IPS-20b (cell line): ENCODE results near the gene NCAPH2.

Source experiments
- H3K27ac ChIP-seq: one replicate; pipeline ENCODE4 v1.5.1; 2013; ENCODE audit warnings: low read length
- H3K27me3 ChIP-seq: 2 replicates; pipeline ENCODE4 v1.6.1; 2013; ENCODE audit warnings: mild to moderate bottlenecking, low read length, inconsistent platforms; ENCODE audit not compliant: insufficient read depth
- H3K36me3 ChIP-seq: 2 replicates; pipeline ENCODE4 v1.6.1; 2013; ENCODE audit warnings: low read depth, mild to moderate bottlenecking, inconsistent platforms, low read length, moderate library complexity; ENCODE audit not compliant: insufficient read depth
- H3K4me1 ChIP-seq: 2 replicates; pipeline ENCODE4 v1.6.1; 2013; ENCODE audit warnings: mild to moderate bottlenecking, control low read depth, inconsistent platforms, low read length, moderate library complexity; ENCODE audit not compliant: insufficient read depth
- H3K4me3 ChIP-seq: 2 replicates; pipeline ENCODE4 v1.5.1; 2013; ENCODE audit warnings: mild to moderate bottlenecking, low read length, inconsistent platforms
- H3K9ac ChIP-seq: 2 replicates; pipeline ENCODE4 v1.6.1; 2013; ENCODE audit warnings: low read depth, mild to moderate bottlenecking, inconsistent platforms, low read length, moderate library complexity
- H3K9me3 ChIP-seq: 2 replicates; pipeline ENCODE4 v1.6.1; 2013; ENCODE audit warnings: mild to moderate bottlenecking, low read depth, low read length, inconsistent platforms; ENCODE audit not compliant: insufficient read depth

NCAPH2 gene

DNA sequence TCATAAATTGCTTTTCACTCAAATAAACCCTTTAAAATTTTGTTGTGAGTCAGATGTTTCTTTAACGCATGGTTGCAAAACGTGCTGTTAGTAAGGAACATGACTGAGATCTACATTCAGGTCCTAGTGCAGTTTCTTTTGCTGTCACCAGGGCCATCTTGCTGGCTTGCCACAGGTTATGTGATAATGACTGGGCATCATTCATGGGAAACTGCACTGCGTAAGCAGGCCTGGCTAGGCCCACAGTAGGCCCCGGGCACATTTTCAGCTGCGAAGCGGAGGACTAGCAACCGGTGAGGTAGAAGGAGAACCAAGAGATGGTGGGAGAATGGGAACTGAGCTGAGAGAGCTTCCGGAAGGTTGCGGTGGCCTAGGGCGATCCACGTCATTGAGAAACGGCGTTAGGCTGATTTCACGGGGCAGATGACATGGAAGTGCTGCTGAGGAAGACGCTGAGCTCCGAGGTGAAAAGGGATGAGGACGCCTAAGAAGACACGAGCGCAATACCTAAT, 34.4 kb downstream of the NCAPH2 start:
- Histone ChIP-seq H3K27me3 (peaks cover 31% of the 10 kb centered on the region), H3K4me1 (no peaks in the 10 kb centered on the region; the same call in 1 of the 2 replicates), H3K9ac (no peak overlapping the region), H3K36me3 (no peaks in the 10 kb centered on the region), H3K27ac (no peak overlapping the region), H3K4me3 (no peak overlapping the region), H3K9me3 (no peaks in the 10 kb centered on the region)

DNA sequence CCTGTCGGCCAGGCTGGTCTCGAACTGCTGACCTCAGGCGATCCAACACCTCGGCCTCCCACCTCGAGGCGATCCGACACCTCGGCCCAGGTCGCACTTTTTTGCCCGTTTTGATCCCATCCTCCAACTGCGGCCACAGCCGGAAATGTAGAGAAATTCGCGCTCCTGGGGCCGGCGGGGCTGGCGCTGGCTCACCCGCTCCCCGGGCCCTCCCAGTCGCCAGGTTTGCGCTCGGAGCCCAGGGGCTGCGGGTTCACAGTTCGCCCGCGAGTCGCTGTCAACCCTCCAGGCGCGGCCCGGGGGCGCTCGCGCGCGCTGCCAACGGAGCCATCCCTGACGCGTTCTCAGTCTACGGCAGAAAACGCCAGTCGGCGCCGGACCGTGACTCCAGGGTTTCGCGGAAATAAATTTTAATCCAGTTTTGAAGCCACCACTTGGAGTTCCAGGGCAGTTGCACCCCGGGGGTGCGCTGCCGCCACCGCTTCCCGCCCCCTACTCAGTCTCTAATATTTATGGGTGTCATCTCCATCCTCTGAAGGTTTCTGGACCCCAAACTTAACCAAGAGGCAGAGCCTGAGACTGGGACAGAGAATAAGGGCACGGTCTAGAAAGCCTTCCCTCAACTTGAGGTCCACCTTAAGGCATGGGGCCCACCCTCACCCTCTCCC, 36.2 kb downstream of the NCAPH2 start:
- Histone ChIP-seq H3K9me3 (no peaks in the 10 kb centered on the region), H3K36me3 (no peaks in the 10 kb centered on the region), H3K4me1 (no peaks in the 10 kb centered on the region; the same call in 1 of the 2 replicates), H3K4me3 (peak overlapping the region; percentile 41; the same call in 1 of the 2 replicates), H3K27me3 (peaks cover 26% of the 10 kb centered on the region), H3K9ac (no peak overlapping the region), H3K27ac (no peak overlapping the region)

DNA sequence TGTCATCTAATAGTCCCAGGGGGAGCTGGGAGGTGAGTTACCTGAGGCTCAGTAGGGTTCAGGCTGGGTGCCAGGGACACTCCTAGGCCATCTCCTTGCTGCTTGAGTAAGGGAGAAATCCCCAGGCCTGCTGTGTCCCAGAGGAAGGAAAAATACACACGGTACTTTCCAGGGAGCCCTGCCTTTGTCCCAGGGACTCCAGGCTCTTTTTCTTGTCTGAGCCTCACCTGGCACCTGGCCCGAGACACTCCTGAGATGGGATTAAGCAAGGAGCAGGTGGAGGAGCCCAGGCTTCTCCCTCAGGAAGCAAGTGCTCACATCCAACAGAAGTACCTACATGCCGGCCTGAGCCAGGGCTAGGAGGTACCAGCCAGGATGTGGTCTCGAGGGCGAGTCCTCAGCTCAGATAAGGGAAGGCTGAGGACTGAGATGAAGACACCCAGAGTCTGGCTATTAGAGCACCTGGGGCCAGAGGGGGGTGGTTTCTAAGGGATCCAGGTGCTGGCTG, 36.8 kb downstream of the NCAPH2 start:
- Histone ChIP-seq H3K27me3 (peaks cover 26% of the 10 kb centered on the region), H3K4me1 (no peaks in the 10 kb centered on the region; the same call in 1 of the 2 replicates), H3K9ac (no peak overlapping the region), H3K36me3 (no peaks in the 10 kb centered on the region), H3K27ac (no peak overlapping the region), H3K9me3 (no peaks in the 10 kb centered on the region), H3K4me3 (no peak overlapping the region)

DNA sequence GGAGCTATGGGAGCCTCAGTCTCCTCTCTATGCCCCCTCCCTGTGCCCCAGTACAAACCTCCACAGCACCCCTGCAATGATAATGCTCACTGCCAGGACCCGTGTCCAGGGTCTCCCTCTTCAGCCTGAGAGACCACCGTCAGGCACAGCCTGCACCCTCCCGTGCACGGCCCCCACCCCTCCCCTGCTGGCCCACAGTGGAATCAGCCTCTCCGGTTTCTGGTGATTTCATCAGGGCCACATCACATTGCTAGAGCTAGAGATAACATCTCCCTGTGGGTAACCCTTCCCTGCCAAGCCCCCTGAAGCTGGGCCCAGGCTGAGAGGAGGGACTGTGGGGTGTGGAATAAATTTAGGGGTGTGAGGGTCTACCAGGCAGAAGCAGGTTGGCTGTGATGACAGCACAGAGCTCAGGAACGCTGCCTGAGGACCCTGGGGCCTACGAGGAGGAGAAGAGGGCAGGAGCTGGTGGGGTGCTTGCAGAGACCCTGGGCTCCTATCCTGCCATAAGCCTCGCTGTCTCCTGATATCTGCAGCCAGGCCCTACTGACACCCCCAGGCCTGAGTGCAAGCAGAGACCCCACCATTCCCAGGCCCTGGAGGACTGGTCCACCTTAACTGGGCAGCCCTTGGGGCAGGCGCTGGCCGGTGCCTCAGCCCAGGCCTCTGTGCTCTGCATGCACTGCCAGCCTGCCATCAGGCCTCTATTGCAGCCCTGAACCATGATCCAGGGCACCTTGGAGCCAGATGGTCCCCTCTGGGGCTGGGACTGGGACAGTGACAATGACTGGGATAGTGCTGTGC, 37.7 kb downstream of the NCAPH2 start, which contains the start of gene KLHDC7B:
Gene KLHDC7B (plus strand): TSS at position 378 of the 804 bp plus-strand sequence. CDS start 345 bp downstream, at position 723.
- H3K27me3 ChIP-seq = peaks cover 26% of the 10 kb centered on the region
- no peaks in the 10 kb centered on the region for H3K9me3 ChIP-seq
- H3K4me1 ChIP-seq = no peaks in the 10 kb centered on the region; the same call in 1 of the 2 replicates
- H3K4me3 ChIP-seq = no peak within 1 kb of the TSS
- H3K36me3 ChIP-seq = no peaks in the 10 kb centered on the region
- H3K9ac ChIP-seq = no peak within 1 kb of the TSS
- H3K27ac ChIP-seq = no peak within 1 kb of the TSS

DNA sequence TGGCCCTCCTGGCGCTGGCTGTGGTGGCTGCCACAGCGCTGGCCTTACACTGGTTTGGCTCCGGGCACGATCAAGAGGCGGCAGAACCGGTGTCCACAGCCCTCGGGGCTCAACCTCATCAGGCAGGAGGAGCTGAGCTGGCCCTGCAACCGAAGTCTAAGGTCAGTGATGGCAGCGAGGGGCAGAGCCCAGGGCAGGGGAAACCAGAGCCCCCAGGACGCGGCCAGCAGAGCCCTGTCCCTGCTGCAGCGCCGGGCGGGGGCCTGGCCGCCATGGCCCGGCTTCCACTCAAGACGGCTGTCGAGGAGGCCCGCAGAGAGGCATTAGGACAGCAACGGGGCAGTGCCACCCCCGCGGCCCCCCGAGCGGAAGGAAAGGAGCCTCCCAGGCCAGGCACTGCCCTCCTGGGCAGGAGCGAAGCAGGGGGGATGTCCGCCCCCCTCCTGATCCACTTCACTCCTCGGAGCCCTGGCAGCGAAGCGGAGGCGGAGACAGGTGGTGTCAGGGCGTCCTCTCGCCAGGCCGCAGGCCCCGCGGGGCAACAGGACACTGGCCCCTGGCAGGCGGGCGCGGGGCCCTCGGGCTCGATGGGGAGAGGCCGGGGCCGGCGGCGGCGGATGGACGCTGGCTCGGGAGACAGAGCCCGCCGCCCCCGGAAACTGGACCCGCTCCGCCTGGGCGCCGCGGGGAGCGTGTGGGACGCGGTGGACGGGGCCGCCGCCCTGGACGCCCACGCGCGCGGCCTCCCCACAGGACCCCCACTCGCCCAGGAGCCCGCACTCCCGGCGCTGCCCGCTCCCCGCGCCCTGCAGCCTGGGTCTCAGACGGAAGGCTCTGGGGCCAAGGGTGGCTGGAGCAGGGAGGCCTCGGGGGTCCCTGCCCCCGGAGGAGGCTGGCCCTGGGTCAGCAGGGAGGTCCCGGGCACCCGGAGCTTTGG, 38.6 kb downstream of the NCAPH2 start:
- no peaks in the 10 kb centered on the region; the same call in 1 of the 2 replicates for H3K4me1 ChIP-seq
- H3K27me3 ChIP-seq = peaks cover 26% of the 10 kb centered on the region
- no peak overlapping the region for H3K27ac ChIP-seq
- no peak overlapping the region for H3K9ac ChIP-seq
- H3K36me3 ChIP-seq = no peaks in the 10 kb centered on the region
- no peak overlapping the region for H3K4me3 ChIP-seq
- no peaks in the 10 kb centered on the region for H3K9me3 ChIP-seq

DNA sequence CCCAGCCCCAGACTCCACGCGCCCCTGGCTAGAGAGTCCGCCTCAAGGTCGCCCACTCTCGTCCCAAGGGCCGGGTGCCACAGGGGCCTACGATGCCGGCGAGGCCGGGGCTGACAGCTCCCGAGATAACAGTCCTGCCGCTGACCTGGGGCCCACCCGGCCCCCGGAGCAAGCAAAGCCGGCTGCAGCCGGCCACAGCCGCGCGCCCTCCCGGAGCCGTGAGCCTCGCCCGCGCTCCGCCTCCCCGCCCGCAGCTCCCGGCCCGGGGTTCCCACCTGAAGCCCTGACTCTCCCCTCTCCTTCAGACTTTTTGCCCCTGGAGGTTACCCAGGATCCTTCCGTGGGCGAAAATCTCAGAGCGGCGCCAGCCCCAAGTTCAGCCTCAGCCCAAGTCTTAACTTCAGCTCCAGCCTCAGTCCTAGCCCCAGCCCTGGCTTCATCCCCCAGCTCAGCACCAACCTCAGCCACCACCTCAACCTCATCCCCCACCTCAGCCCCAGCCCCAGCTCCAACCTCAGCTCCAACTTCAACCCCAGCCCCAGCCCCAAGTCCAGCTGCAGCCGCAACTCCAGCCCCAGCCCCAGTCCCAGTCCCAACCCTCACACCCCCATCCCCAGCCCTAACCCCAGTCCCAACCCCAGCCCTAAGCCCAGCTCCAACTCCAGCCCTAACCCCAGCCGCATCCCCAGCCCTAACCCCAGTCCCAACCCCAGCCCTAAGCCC, 39.4 kb downstream of the NCAPH2 start:
- no peak overlapping the region for H3K4me3 ChIP-seq
- H3K9me3 ChIP-seq = no peaks in the 10 kb centered on the region
- H3K4me1 ChIP-seq = no peaks in the 10 kb centered on the region; the same call in 1 of the 2 replicates
- peaks cover 26% of the 10 kb centered on the region for H3K27me3 ChIP-seq
- no peak overlapping the region for H3K27ac ChIP-seq
- no peak overlapping the region for H3K9ac ChIP-seq
- no peaks in the 10 kb centered on the region for H3K36me3 ChIP-seq

DNA sequence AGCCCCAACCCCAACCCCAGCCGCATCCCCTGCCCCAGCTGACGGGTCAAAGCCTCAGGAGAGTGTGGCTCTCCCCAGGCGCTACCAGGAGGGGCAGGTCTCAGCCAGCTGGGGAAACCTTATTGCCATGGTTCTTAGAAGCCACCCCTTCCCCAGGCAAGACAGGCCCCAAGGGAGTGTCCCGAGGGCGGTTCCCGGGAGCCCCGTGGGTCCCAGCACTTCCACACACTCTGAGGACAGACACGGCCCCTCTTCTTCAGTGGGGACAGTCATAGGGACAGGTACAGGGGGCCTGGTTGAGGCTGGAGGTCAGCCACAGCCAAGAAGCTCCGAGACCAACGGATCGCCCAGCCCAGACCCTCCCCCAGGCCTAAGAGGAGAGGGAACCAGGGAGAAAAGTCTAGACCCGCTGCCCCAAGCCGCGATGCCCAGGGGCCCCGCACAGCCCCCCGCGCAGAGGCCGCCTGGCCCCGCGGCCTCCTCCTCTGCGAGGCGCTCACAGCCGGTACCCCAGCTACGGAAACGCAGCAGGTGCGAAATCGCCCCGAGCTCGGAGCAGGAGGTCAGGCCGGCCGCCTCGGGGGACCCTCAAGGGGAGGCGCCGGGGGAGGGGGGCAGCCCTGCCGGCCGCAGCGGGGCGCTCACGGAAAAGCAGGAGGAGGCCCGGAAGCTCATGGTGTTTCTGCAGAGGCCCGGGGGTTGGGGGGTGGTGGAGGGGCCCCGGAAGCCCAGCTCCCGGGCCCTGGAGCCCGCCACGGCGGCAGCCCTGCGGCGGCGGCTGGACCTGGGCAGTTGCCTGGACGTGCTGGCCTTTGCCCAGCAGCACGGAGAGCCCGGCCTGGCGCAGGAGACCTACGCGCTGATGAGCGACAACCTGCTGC, 40.3 kb downstream of the NCAPH2 start:
- H3K9me3 ChIP-seq = no peaks in the 10 kb centered on the region
- H3K27me3 ChIP-seq = peaks cover 26% of the 10 kb centered on the region
- no peaks in the 10 kb centered on the region for H3K36me3 ChIP-seq
- H3K9ac ChIP-seq = no peak overlapping the region
- H3K4me3 ChIP-seq = no peak overlapping the region
- no peaks in the 10 kb centered on the region; the same call in 1 of the 2 replicates for H3K4me1 ChIP-seq
- H3K27ac ChIP-seq = no peak overlapping the region

DNA sequence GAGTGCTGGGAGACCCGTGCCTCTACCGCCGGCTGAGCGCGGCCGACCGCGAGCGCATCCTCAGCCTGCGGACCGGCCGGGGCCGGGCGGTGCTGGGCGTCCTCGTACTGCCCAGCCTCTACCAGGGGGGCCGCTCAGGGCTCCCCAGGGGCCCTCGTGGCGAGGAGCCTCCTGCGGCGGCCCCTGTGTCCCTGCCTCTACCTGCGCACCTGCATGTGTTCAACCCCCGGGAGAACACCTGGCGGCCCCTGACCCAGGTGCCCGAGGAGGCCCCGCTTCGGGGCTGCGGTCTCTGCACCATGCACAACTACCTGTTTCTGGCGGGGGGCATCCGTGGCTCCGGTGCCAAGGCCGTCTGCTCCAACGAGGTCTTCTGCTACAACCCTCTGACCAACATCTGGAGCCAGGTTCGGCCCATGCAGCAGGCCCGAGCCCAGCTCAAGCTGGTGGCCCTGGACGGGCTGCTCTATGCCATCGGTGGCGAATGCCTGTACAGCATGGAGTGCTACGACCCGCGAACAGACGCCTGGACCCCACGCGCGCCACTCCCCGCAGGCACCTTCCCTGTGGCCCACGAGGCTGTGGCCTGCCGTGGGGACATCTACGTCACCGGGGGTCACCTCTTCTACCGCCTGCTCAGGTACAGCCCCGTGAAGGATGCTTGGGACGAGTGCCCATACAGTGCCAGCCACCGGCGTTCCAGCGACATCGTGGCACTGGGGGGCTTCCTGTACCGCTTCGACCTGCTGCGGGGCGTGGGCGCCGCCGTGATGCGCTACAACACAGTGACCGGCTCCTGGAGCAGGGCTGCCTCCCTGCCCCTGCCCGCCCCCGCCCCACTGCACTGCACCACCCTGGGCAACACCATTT, 41.1 kb downstream of the NCAPH2 start:
- Histone ChIP-seq H3K27me3 (peaks cover 18% of the 10 kb centered on the region), H3K9me3 (no peaks in the 10 kb centered on the region), H3K4me1 (no peaks in the 10 kb centered on the region; the same call in 1 of the 2 replicates), H3K9ac (no peak overlapping the region), H3K4me3 (no peak overlapping the region), H3K36me3 (no peaks in the 10 kb centered on the region), H3K27ac (no peak overlapping the region)

DNA sequence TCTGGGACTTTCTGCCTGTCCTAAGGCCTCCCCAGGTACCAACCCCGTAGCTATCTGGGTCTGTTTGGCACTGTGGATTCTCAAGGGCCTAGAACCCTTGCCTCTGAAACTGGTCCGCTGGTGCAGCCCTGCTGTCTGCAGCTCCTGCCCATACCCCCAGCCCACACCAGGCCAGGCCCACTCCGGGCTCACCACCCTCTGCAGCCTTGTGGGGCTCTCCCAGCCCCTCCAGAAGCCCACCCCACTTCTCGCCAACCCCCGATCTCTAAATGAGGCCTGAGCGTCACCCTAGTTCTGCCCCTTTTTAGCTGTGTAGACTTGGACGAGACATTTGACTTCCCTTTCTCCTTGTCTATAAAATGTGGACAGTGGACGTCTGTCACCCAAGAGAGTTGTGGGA, 42.4 kb downstream of the NCAPH2 start:
- peaks cover 2% of the 10 kb centered on the region; the same call in 1 of the 2 replicates for H3K4me1 ChIP-seq
- no peak overlapping the region for H3K27ac ChIP-seq
- H3K9me3 ChIP-seq = no peaks in the 10 kb centered on the region
- H3K9ac ChIP-seq = no peak overlapping the region
- peaks cover 6% of the 10 kb centered on the region; the same call in 1 of the 2 replicates for H3K27me3 ChIP-seq
- no peaks in the 10 kb centered on the region for H3K36me3 ChIP-seq
- no peak overlapping the region for H3K4me3 ChIP-seq
